GM18526 (cell line): ENCODE results near the gene FSCN2.
A peak's percentile ranks its signal among the peaks of the same experiment; 100 is the strongest.

Experiments used
- POLR2A ChIP-seq: IDR thresholded peaks from 3 replicates; pipeline ENCODE4 v1.6.1; 2011; ENCODE audit not compliant: insufficient read length; ENCODE audit errors: extremely low read depth

The FSCN2 gene

GRCh38 chr17:81487487-81488275, 40.5 kb upstream of the FSCN2 start:
- TF ChIP-seq POLR2A: peak; percentile 84

GRCh38 chr17:81488276-81488860, 39.8 kb upstream of the FSCN2 start:
- TF ChIP-seq POLR2A: no peak

GRCh38 chr17:81489012-81489997, 38.9 kb upstream of the FSCN2 start:
- no peak for TF ChIP-seq POLR2A

- no peak for TF ChIP-seq POLR2A
These were observed 37.9 kb upstream of the FSCN2 start for GRCh38 chr17:81489998-81490992.

- no peak for TF ChIP-seq POLR2A
These were observed 37.0 kb upstream of the FSCN2 start for GRCh38 chr17:81491181-81491581.

GRCh38 chr17:81491761-81492160, 36.4 kb upstream of the FSCN2 start:
- no peak for TF ChIP-seq POLR2A

GRCh38 chr17:81492202-81492601, 36.0 kb upstream of the FSCN2 start:
- TF ChIP-seq POLR2A: no peak

GRCh38 chr17:81492706-81493105, 35.5 kb upstream of the FSCN2 start:
- no peak for TF ChIP-seq POLR2A

GRCh38 chr17:81493198-81494038, 34.8 kb upstream of the FSCN2 start:
- no peak for TF ChIP-seq POLR2A

GRCh38 chr17:81494626-81495377, 33.4 kb upstream of the FSCN2 start:
- no peak for TF ChIP-seq POLR2A

- TF ChIP-seq POLR2A: no peak
These were observed 29.1 kb upstream of the FSCN2 start for GRCh38 chr17:81498953-81499600.

GRCh38 chr17:81499601-81499970, 28.6 kb upstream of the FSCN2 start:
- no peak for TF ChIP-seq POLR2A
